GM18858 (cell line): Measurements from ENCODE around the gene PIK3IP1.

Experiments used
- ATAC-seq: cut with Tn5 transposase; IDR thresholded peaks from one replicate; pipeline ENCODE4 v1.9.1; 2021; ENCODE audit not compliant: unreplicated experiment

PIK3IP1 gene

GRCh38 chr22:31313366-31314147 lies 21.3 kb upstream of the PIK3IP1 start:
- no peak for ATAC-seq

GRCh38 chr22:31308181-31308580 lies 15.9 kb upstream of the PIK3IP1 start:
- no peak for ATAC-seq

GRCh38 chr22:31305194-31305593 lies 12.9 kb upstream of the PIK3IP1 start:
- no peak for ATAC-seq

GRCh38 chr22:31302537-31302936 lies 10.2 kb upstream of the PIK3IP1 start:
- no peak for ATAC-seq

- ATAC-seq, result no peak
These were observed 9.7 kb upstream of the PIK3IP1 start for GRCh38 chr22:31302006-31302405.

- no peak for ATAC-seq
These were observed 8.6 kb upstream of the PIK3IP1 start for GRCh38 chr22:31300896-31301295.

- no peak for ATAC-seq
These were observed 3.8 kb upstream of the PIK3IP1 start for GRCh38 chr22:31295831-31296657.

GRCh38 chr22:31295360-31295759 lies 3.1 kb upstream of the PIK3IP1 start:
- no peak for ATAC-seq

- ATAC-seq, result no peak
These were observed 630 bp downstream of the PIK3IP1 start for GRCh38 chr22:31291481-31292235.

GRCh38 chr22:31290494-31291471 lies 1.5 kb downstream of the PIK3IP1 start:
- peak; percentile 70 for ATAC-seq

- ATAC-seq, result no peak
These were observed 2.9 kb downstream of the PIK3IP1 start for GRCh38 chr22:31289344-31289743.

- no peak for ATAC-seq
These were observed 3.6 kb downstream of the PIK3IP1 start for GRCh38 chr22:31288496-31289240.

- no peak for ATAC-seq
These were observed 4.3 kb downstream of the PIK3IP1 start for GRCh38 chr22:31287818-31288495.

- no peak for ATAC-seq
These were observed 5.7 kb downstream of the PIK3IP1 start for GRCh38 chr22:31286360-31287255.

- ATAC-seq, result no peak
These were observed 7.8 kb downstream of the PIK3IP1 start for GRCh38 chr22:31284281-31285155.

- ATAC-seq, result no peak
These were observed 9.4 kb downstream of the PIK3IP1 start for GRCh38 chr22:31282748-31283468.
